GM13976 (cell line): ENCODE measurements around the gene PTTG1IP.

ENCODE experiments used
- DNase-seq: peaks from one replicate; pipeline ENCODE4 v3.0.0; 2012; ENCODE audit warnings: low spot score
- CTCF ChIP-seq: IDR thresholded peaks from 2 replicates; pipeline ENCODE4 v1.5.1; 2012; ENCODE audit warnings: borderline replicate concordance, mild to moderate bottlenecking; ENCODE audit not compliant: insufficient read depth; ENCODE audit errors: extremely low read depth, missing control alignments, control extremely low read depth
- in situ Hi-C: fragments of 300-500 bp; cut with MboI; formaldehyde crosslinking; loops from one replicate; pipeline ENCODE4 v1.12.0; 2022; ENCODE audit warnings: low sequenced_read_pairs, mixed read lengths, inconsistent platforms; ENCODE audit not compliant: unreplicated experiment

Gene PTTG1IP

GRCh38 chr21:44912158-44912473, 38.6 kb upstream of the PTTG1IP start:
- TF ChIP-seq CTCF = no peak
- in situ Hi-C loops = no loop called here
- no peak for DNase-seq

- in situ Hi-C loops = no loop called here
- peak; percentile 59 for TF ChIP-seq CTCF
- peak; percentile 59 for DNase-seq
Observed at GRCh38 chr21:44911384-44912157, 38.1 kb upstream of the PTTG1IP start.

- TF ChIP-seq CTCF = no peak
Observed at GRCh38 chr21:44911068-44911383, 37.5 kb upstream of the PTTG1IP start.

GRCh38 chr21:44910229-44911067, 37.0 kb upstream of the PTTG1IP start:
- in situ Hi-C loops = no loop called here
- DNase-seq = no peak
- no peak for TF ChIP-seq CTCF

More at GRCh38 chr21:44911068-44911383, 37.5 kb upstream of the PTTG1IP start:
- in situ Hi-C loops = no loop called here
- no peak for DNase-seq

- in situ Hi-C loops = no loop called here
- TF ChIP-seq CTCF = no peak
- no peak for DNase-seq
Observed at GRCh38 chr21:44909719-44910118, 36.2 kb upstream of the PTTG1IP start.

- no peak for DNase-seq
- in situ Hi-C loops = no loop called here
- no peak for TF ChIP-seq CTCF
Observed at GRCh38 chr21:44908908-44909307, 35.4 kb upstream of the PTTG1IP start.
